Measurements from ENCODE around the gene TRPC4.

DNA sequence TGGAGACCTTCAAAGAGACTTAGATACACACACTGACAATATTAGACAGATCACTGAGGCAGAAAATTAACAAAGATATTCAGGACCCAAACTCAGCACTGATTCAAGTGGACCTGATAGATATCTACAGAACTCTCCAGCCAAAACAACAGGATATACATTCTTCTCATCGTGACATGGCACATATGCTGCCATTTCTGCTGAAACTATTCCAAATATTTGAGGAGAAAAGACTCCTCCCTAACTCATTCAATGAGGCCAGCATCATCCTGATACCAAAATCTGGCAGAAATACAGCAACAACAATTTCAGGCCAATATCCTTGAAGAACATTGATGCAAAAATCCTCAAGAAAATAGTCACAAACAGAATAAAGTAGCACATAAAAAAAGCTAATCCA, 53.3 kb downstream of the TRPC4 start:
- TF ChIP-seq POLR2A (IDR thresholded peaks at IDR 0.05) (no peak), POLR2AphosphoS5 (IDR thresholded peaks at IDR 0.05) (no peak)
- TF ChIP-seq, protein P1, sequence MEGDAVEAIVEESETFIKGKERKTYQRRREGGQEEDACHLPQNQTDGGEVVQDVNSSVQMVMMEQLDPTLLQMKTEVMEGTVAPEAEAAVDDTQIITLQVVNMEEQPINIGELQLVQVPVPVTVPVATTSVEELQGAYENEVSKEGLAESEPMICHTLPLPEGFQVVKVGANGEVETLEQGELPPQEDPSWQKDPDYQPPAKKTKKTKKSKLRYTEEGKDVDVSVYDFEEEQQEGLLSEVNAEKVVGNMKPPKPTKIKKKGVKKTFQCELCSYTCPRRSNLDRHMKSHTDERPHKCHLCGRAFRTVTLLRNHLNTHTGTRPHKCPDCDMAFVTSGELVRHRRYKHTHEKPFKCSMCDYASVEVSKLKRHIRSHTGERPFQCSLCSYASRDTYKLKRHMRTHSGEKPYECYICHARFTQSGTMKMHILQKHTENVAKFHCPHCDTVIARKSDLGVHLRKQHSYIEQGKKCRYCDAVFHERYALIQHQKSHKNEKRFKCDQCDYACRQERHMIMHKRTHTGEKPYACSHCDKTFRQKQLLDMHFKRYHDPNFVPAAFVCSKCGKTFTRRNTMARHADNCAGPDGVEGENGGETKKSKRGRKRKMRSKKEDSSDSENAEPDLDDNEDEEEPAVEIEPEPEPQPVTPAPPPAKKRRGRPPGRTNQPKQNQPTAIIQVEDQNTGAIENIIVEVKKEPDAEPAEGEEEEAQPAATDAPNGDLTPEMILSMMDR (IDR thresholded peaks at IDR 0.05): no peak
